H1 (cell line): ENCODE data around the gene LRP2BP. TPM values are rescaled to one million over a fixed set of nuclear protein-coding genes. Genes with fewer than 3 reads are reported as not detected.

Experiments used
- ASH2L ChIP-seq: fragments of 200-600, 300-600 bp; sonication (generic); IDR thresholded peaks from one replicate; pipeline ENCODE4 v1.7.1; 2017; ENCODE audit warnings: low read length
- CHD1 ChIP-seq: IDR thresholded peaks from 2 replicates; pipeline ENCODE4 v1.6.1; 2012; ENCODE audit warnings: low read depth, low read length, improper control_type of control experiment
- CHD7 ChIP-seq: fragments of 300-600 bp; sonication (generic); IDR thresholded peaks from 2 replicates; pipeline ENCODE4 v1.7.1; 2012; ENCODE audit warnings: low read length, moderate library complexity, mild to moderate bottlenecking, inconsistent platforms; ENCODE audit not compliant: insufficient replicate concordance
- EZH2 ChIP-seq: fragments of 200-600 bp; sonication (generic); IDR thresholded peaks from 2 replicates; pipeline ENCODE4 v1.7.1; 2012; ENCODE audit warnings: low read depth, mild to moderate bottlenecking, moderate library complexity, low read length, inconsistent platforms; ENCODE audit not compliant: severe bottlenecking
- JUN ChIP-seq: IDR thresholded peaks from 2 replicates; pipeline ENCODE4 v1.6.1; 2011; ENCODE audit warnings: low read depth, mild to moderate bottlenecking, improper control_type of control experiment, low read length
- KDM1A ChIP-seq: fragments of 200-600, 300-600 bp; sonication (generic); IDR thresholded peaks from 2 replicates; pipeline ENCODE4 v1.7.1; 2016; ENCODE audit warnings: mild to moderate bottlenecking, low read length, borderline replicate concordance
- RXRA ChIP-seq: IDR thresholded peaks from 2 replicates; pipeline ENCODE4 v1.6.1; 2011; ENCODE audit warnings: low read depth, mild to moderate bottlenecking, low read length, moderate library complexity; ENCODE audit not compliant: insufficient read depth
- SP4 ChIP-seq: IDR thresholded peaks from 2 replicates; pipeline ENCODE4 v1.6.1; 2012; ENCODE audit warnings: low read length, inconsistent platforms
- TEAD4 ChIP-seq: IDR thresholded peaks from 2 replicates; pipeline ENCODE4 v1.6.1; 2012; ENCODE audit warnings: low read depth, low read length, inconsistent platforms, mixed read lengths
- USF2 ChIP-seq: IDR thresholded peaks from 2 replicates; pipeline ENCODE4 v1.6.1; 2011; ENCODE audit warnings: low read length, improper control_type of control experiment
- polyA plus RNA-seq, 7 experiments: library from polyadenylated mRNA; depleted of rRNA in 3 of 7; stranded (reverse) in 5 of 7; unstranded in 2 of 7; fragments of >200 nt in 5 of 7; fragments of 200-250 nt in 2 of 7; gene quantifications; 1 replicate in 5 of 7; 2 replicates in 1 of 7; 4 replicates in 1 of 7; pipeline versions ENCODE4 v1.2.1 to v1.2.3, GENCODE V29; 2011 to 2013; ENCODE audit warnings: missing spikeins in 2 of 7, mixed read lengths in 2 of 7
- total RNA-seq: library from RNA; stranded (reverse); fragmentation: NEBNext Ultra II Directional; extraction: Animal tissue kit (Norgen Biotek cat#: 25700); gene quantifications from 2 replicates; pipeline ENCODE4 v1.2.1, GENCODE V29; 2021

LRP2BP gene
- total and polyA plus RNA-seq, 2 of the 8 experiments (the other 6 are each of a cell fraction or from before 2014, with no cell fraction given) = 0.12 to 0.30 TPM

GRCh38 chr4:185364886-185365285, 30.8 kb downstream of the LRP2BP start (continued):
- TF ChIP-seq CHD7 (no peak), EZH2 (no peak), ASH2L (no peak), SP4 (no peak), CHD1 (no peak), JUN (no peak), KDM1A (no peak), TEAD4 (no peak), USF2 (no peak), RXRA (no peak)
- TF ChIP-seq, all 59 proteins: peak for 0
